ENCODE data around the gene SH3GL2. TPM values are rescaled to one million over a fixed set of nuclear protein-coding genes. Genes with fewer than 3 reads are reported as not detected.

SH3GL2 gene
- total and polyA plus RNA-seq, 9 of the 15 experiments (the other 6 are each of a cell fraction or from before 2014, with no cell fraction given), result not detected

- Histone ChIP-seq H3K9me1 (ENCODE audit: control insufficient read depth, insufficient read depth, low read length) (no peaks in the 10 kb centered on the region), H3K79me2 (ENCODE audit: control insufficient read depth, insufficient read depth, low read length) (no peaks in the 10 kb centered on the region), H3K27ac (ENCODE audit: extremely low read depth, low read depth, low read length) (no peak overlapping the region), H4K20me1 (replicated peaks; ENCODE audit: control insufficient read depth, insufficient read depth, low read length) (no peaks in the 10 kb centered on the region), H2AFZ (ENCODE audit: low read depth, low read length) (no peak overlapping the region), H3K4me1 (replicated peaks in 1 of 2; ENCODE audit: control insufficient read depth in 2 of 2, insufficient read depth in 2 of 2, low read length in 2 of 2) (no peaks in the 10 kb centered on the region), H3K9ac (ENCODE audit: insufficient read depth in 1 of 2, low read depth in 2 of 2, low read length in 2 of 2) (no peak overlapping the region), H3K36me3 (ENCODE audit: control insufficient read depth, insufficient read depth, low read length) (no peaks in the 10 kb centered on the region), H3K4me3 (no peak overlapping the region), H3K9me3 (replicated peaks; ENCODE audit: control insufficient read depth, insufficient read depth, low read depth, low read length) (no peaks in the 10 kb centered on the region), H3K27me3 (ENCODE audit: control insufficient read depth in 2 of 2, insufficient read depth in 2 of 2, low read length in 2 of 2) (no peaks in the 10 kb centered on the region), H3K4me2 (ENCODE audit: insufficient read depth, low read length) (no peak overlapping the region)
- FAIRE-seq, result no peak
- in situ Hi-C loops (cut with MboI), result no loop called here
- TF ChIP-seq ZFX (CRISPR knock-in tag; IDR thresholded peaks at IDR 0.05) (no peak), CTCFL (IDR thresholded peaks at IDR 0.05; ENCODE audit: borderline replicate concordance, insufficient read depth, low read depth, low read length, poor library complexity, severe bottlenecking) (no peak), SIN3A (IDR thresholded peaks at IDR 0.05; ENCODE audit: borderline replicate concordance in 2 of 2, control insufficient read depth in 1 of 2, low read depth in 2 of 2, low read length in 2 of 2) (no peak), ARID1B (IDR thresholded peaks at IDR 0.05) (no peak), IRF2 (CRISPR knock-in tag; IDR thresholded peaks at IDR 0.05) (no peak), SMAD1 (IDR thresholded peaks at IDR 0.05; ENCODE audit: low read depth, low read length, partially characterized antibody) (no peak), KDM4B (IDR thresholded peaks at IDR 0.05; ENCODE audit: borderline replicate concordance in 2 of 2, low read depth in 1 of 2) (no peak), RHOXF2B (CRISPR knock-in tag; conservative IDR thresholded peaks at IDR 0.05) (no peak), ZFPM2 (CRISPR knock-in tag; IDR thresholded peaks at IDR 0.05) (no peak), ZNF175 (CRISPR knock-in tag; IDR thresholded peaks at IDR 0.05; ENCODE audit: low read depth) (no peak), ZNF280B (CRISPR knock-in tag; IDR thresholded peaks at IDR 0.05) (no peak), KLF16 (IDR thresholded peaks at IDR 0.05) (no peak), ZKSCAN1 (IDR thresholded peaks at IDR 0.05; ENCODE audit: low read depth, low read length) (no peak), MTA3 (IDR thresholded peaks at IDR 0.05; ENCODE audit: borderline replicate concordance) (no peak), FOXA1 (IDR thresholded peaks at IDR 0.05; ENCODE audit: borderline replicate concordance) (no peak), SPI1 (IDR thresholded peaks at IDR 0.05; ENCODE audit: borderline replicate concordance, low read depth, low read length) (no peak)
- TF ChIP-seq, protein P1, sequence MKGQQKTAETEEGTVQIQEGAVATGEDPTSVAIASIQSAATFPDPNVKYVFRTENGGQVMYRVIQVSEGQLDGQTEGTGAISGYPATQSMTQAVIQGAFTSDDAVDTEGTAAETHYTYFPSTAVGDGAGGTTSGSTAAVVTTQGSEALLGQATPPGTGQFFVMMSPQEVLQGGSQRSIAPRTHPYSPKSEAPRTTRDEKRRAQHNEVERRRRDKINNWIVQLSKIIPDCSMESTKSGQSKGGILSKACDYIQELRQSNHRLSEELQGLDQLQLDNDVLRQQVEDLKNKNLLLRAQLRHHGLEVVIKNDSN (CRISPR knock-in tag; IDR thresholded peaks at IDR 0.05), result no peak
- ChIA-PET CTCF (ENCODE audit: low intra/inter-chr PET ratio) (no interaction called here), POLR2A (no interaction called here)
- no TSS peak for BruUV-seq (replicated peaks)
- 0% methylated on average over 1 of the region's 1 CpG for WGBS (ENCODE audit: insufficient coverage, low coverage, missing lambda C conversion rate)
- ATAC-seq, result no peak
- intact Hi-C loops (cut with micrococcal nuclease), result no loop called here
- no peak for DNase-seq (ENCODE audit: extremely low read depth in 1 of 4, low spot score in 3 of 4)
Observed at GRCh38 chr9:17824616-17825264, 245.9 kb downstream of the SH3GL2 start.
